NB4 (cell line): ENCODE measurements around the gene FAM217A.
A peak's percentile ranks its signal among the peaks of the same experiment; 100 is the strongest.

Source experiments
- DNase-seq: peaks from one replicate; pipeline ENCODE4 v3.0.0; 2010; ENCODE audit warnings: low read depth
- H3K4me3 ChIP-seq: one replicate; pipeline ENCODE4 v1.5.1; 2011; ENCODE audit warnings: mild to moderate bottlenecking, low read depth, low read length, moderate library complexity
- CTCF ChIP-seq: IDR thresholded peaks from one replicate; pipeline ENCODE4 v1.5.1; 2012; ENCODE audit warnings: low read depth, low read length
- MAX ChIP-seq: IDR thresholded peaks from 2 replicates; pipeline ENCODE4 v1.6.1; 2011; ENCODE audit warnings: low read depth, low read length
- MYC ChIP-seq: IDR thresholded peaks from 2 replicates; pipeline ENCODE4 v1.6.1; 2011; ENCODE audit warnings: low read depth, low read length
- POLR2A ChIP-seq: IDR thresholded peaks from 2 replicates; pipeline ENCODE4 v1.6.1; 2011; ENCODE audit warnings: mild to moderate bottlenecking; ENCODE audit not compliant: insufficient read length; ENCODE audit errors: extremely low read depth

FAM217A gene

DNA sequence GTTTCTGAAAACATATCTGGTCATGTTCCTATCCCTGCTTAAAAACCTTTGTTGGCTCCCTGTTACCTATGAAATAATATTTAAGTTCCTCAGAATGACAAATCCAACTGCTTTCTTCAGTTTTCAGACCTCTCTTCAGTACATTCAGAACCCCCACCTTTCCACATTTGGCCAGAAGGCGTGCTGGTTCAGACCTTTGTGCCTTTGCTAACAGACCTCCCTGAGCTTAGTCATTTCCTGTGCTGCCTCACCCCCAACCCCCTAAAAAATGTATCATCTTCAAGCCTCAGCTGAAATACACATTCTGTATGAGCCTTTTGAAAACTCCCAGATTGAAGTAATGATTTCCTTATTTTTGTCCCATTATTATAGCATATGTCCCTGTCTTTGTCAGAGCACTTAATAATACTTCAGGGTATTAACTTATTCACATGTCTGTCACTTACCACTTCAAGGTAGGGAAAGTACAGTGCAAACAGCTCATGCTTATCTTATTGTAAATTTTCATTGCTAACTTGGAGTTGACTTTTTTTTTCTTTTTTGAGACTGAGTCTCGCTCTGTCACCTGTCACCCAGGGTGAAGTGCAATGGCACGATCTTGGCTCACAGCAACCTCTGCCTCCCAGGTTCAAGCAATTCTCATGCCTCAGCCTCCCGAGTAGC is 19.7 kb downstream of the FAM217A start:
- DNase-seq, result peak; percentile 90
- H3K4me3 ChIP-seq, result no peak overlapping the region
- TF ChIP-seq CTCF (peak; percentile 0), POLR2A (no peak), MYC (peak; percentile 49; the same call in 1 of the 2 replicates), MAX (0 out of 2 replicates have a peak, but pooled peaks have one; percentile 21)

GRCh38 chr6:4057036-4057435 is 21.9 kb downstream of the FAM217A start:
- no peak overlapping the region for H3K4me3 ChIP-seq
- TF ChIP-seq POLR2A (no peak), MAX (no peak), CTCF (no peak), MYC (no peak)
- no peak for DNase-seq

DNA sequence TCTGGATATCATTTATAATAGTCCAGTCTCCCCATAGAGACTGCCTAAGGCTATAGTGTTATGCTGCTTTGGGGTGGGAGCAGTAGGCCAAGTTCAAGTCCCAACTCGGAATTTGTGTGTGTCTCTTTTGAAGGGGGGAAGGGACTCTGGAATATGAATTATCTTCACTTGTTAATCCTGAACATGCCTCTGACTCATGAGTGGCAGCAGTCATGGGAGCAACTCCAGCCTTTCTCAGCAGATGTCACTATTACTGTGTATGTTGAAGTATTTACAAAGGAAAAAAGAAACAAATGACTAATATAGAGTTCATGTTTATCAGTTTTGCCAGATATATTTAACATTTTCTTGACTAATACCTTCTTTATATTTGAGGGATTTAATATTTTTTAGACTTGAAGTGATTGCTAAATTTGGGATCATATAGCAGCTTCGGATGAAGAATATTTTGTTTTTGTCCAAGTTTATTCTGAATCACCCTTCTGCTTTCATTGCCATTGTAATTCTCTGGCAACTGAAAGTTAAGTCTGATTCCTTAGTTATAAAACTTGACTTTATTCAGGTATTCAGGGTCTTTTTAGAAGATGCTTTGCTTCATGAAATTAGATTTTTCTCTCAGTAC is 23.4 kb downstream of the FAM217A start:
- TF ChIP-seq CTCF (peak; percentile 40), MYC (no peak), POLR2A (no peak)
- no peak overlapping the region for H3K4me3 ChIP-seq
- DNase-seq, result peak; percentile 42

GRCh38 chr6:4049246-4049645 is 29.7 kb downstream of the FAM217A start:
- H3K4me3 ChIP-seq, result no peak overlapping the region
- TF ChIP-seq CTCF (no peak), POLR2A (no peak), MAX (no peak), MYC (no peak)
- DNase-seq, result no peak

DNA sequence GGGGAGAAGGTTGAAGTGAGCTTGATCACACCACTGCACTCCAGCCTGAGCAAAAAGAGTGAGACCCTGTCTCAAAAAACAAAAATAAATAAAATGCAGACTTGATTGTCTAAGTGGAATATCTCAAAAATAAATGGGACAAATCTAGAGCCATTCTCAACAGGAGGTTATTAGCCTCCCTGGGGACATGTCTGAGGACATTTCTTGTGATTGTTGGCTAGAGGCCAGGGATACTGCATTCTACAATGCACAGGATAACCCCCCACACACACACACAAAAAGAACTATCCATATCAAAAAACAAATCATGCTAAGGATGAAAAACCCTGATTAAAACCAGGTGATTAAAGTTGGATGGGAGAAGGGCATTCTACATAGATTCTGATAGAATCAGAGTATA is 37.5 kb downstream of the FAM217A start:
- no peak overlapping the region for H3K4me3 ChIP-seq
- no peak for TF ChIP-seq POLR2A
- TF ChIP-seq MYC, result no peak
- no peak for TF ChIP-seq MAX
- no peak for TF ChIP-seq CTCF
- no peak for DNase-seq

- DNase-seq, result no peak
- TF ChIP-seq MYC (no peak), POLR2A (no peak)
- no peak overlapping the region for H3K4me3 ChIP-seq
Measured at GRCh38 chr6:4039348-4039747, 39.6 kb downstream of the FAM217A start.
